HG02610 (cell line): ENCODE measurements around the gene PI4KA.
"Not testable (repeated sequence)": the region's sequence is repeated elsewhere in the genome, so short reads cannot be mapped to it uniquely, and the experiment has no call there.

Experiments used
- ATAC-seq: cut with Tn5 transposase; IDR thresholded peaks from one replicate; pipeline ENCODE4 v1.9.1; 2021; ENCODE audit warnings: mild to moderate bottlenecking, moderate library complexity; ENCODE audit not compliant: unreplicated experiment

PI4KA gene

GRCh38 chr22:20852076-20852475, 6.5 kb downstream of the PI4KA start:
- no peak for ATAC-seq

GRCh38 chr22:20847318-20847822, 11.2 kb downstream of the PI4KA start:
- ATAC-seq: no peak

- no peak for ATAC-seq
Observed at GRCh38 chr22:20844055-20845037, 14.3 kb downstream of the PI4KA start.

GRCh38 chr22:20843501-20843900, 15.1 kb downstream of the PI4KA start:
- no peak for ATAC-seq

- ATAC-seq: no peak
Observed at GRCh38 chr22:20840646-20841371, 17.8 kb downstream of the PI4KA start.

GRCh38 chr22:20839837-20840645, 18.6 kb downstream of the PI4KA start:
- ATAC-seq: no peak

- not testable (repeated sequence) for ATAC-seq
Observed at GRCh38 chr22:20839354-20839753, 19.3 kb downstream of the PI4KA start.

- no peak for ATAC-seq
Observed at GRCh38 chr22:20836987-20837823, 21.4 kb downstream of the PI4KA start.

GRCh38 chr22:20834725-20835124, 23.9 kb downstream of the PI4KA start:
- no peak for ATAC-seq

- no peak for ATAC-seq
Observed at GRCh38 chr22:20834206-20834605, 24.4 kb downstream of the PI4KA start.

- ATAC-seq: no peak
Observed at GRCh38 chr22:20833225-20833665, 25.4 kb downstream of the PI4KA start.

- ATAC-seq: no peak
Observed at GRCh38 chr22:20829491-20830134, 29.0 kb downstream of the PI4KA start.

- not testable (repeated sequence) for ATAC-seq
Observed at GRCh38 chr22:20826373-20827152, 32.0 kb downstream of the PI4KA start.

- no peak for ATAC-seq
Observed at GRCh38 chr22:20825624-20826023, 33.0 kb downstream of the PI4KA start.

- not testable (repeated sequence) for ATAC-seq
Observed at GRCh38 chr22:20825216-20825615, 33.4 kb downstream of the PI4KA start.

GRCh38 chr22:20823264-20823663, 35.3 kb downstream of the PI4KA start:
- no peak for ATAC-seq

GRCh38 chr22:20822240-20822639, 36.4 kb downstream of the PI4KA start:
- ATAC-seq: no peak

- ATAC-seq: not testable (repeated sequence)
Observed at GRCh38 chr22:20821717-20822239, 36.8 kb downstream of the PI4KA start.
